ENCODE data around the gene DSE.

The DSE gene

GRCh38 chr6:116482780-116483179 is 112.0 kb downstream of the DSE start:
- Histone ChIP-seq H3K27me3 (ENCODE audit: control insufficient read depth in 2 of 2, insufficient read depth in 2 of 2, low read length in 2 of 2) (no peaks in the 10 kb centered on the region), H3K9ac (ENCODE audit: low read depth in 1 of 2, low read length in 2 of 2) (no peak overlapping the region), H3K36me3 (ENCODE audit: control insufficient read depth in 2 of 2, insufficient read depth in 2 of 2, low read length in 2 of 2) (no peaks in the 10 kb centered on the region), H3K27ac (ENCODE audit: low read depth in 2 of 2, low read length in 2 of 2) (no peak overlapping the region), H3K9me3 (ENCODE audit: control insufficient read depth in 2 of 2, low read length in 2 of 2) (no peaks in the 10 kb centered on the region), H3K4me1 (ENCODE audit: control insufficient read depth in 2 of 2, insufficient read depth in 2 of 2, low read length in 2 of 2) (no peaks in the 10 kb centered on the region), H3K4me3 (ENCODE audit: low read length in 2 of 2) (no peak overlapping the region)

GRCh38 chr6:116483616-116484015 is 112.9 kb downstream of the DSE start:
- H3K4me3 ChIP-seq (ENCODE audit: low read length in 2 of 2): no peak overlapping the region
- no peaks in the 10 kb centered on the region for H3K4me1 ChIP-seq (ENCODE audit: control insufficient read depth in 2 of 2, insufficient read depth in 2 of 2, low read length in 2 of 2)
- H3K9me3 ChIP-seq (ENCODE audit: control insufficient read depth in 2 of 2, low read length in 2 of 2): no peaks in the 10 kb centered on the region
- H3K36me3 ChIP-seq (ENCODE audit: control insufficient read depth in 2 of 2, insufficient read depth in 2 of 2, low read length in 2 of 2): no peaks in the 10 kb centered on the region
- H3K27ac ChIP-seq (ENCODE audit: low read depth in 2 of 2, low read length in 2 of 2): no peak overlapping the region
- H3K27me3 ChIP-seq (ENCODE audit: control insufficient read depth in 2 of 2, insufficient read depth in 2 of 2, low read length in 2 of 2): no peaks in the 10 kb centered on the region
- H3K9ac ChIP-seq (ENCODE audit: low read depth in 1 of 2, low read length in 2 of 2): no peak overlapping the region

GRCh38 chr6:116485559-116486184 is 114.9 kb downstream of the DSE start:
- H3K9me3 ChIP-seq (ENCODE audit: control insufficient read depth in 2 of 2, low read length in 2 of 2): no peaks in the 10 kb centered on the region
- no peak overlapping the region for H3K27ac ChIP-seq (ENCODE audit: low read depth in 2 of 2, low read length in 2 of 2)
- no peaks in the 10 kb centered on the region for H3K27me3 ChIP-seq (ENCODE audit: control insufficient read depth in 2 of 2, insufficient read depth in 2 of 2, low read length in 2 of 2)
- H3K4me1 ChIP-seq (ENCODE audit: control insufficient read depth in 2 of 2, insufficient read depth in 2 of 2, low read length in 2 of 2): no peaks in the 10 kb centered on the region
- no peak overlapping the region for H3K9ac ChIP-seq (ENCODE audit: low read depth in 1 of 2, low read length in 2 of 2)
- no peaks in the 10 kb centered on the region for H3K36me3 ChIP-seq (ENCODE audit: control insufficient read depth in 2 of 2, insufficient read depth in 2 of 2, low read length in 2 of 2)
- H3K4me3 ChIP-seq (ENCODE audit: low read length in 2 of 2): no peak overlapping the region

GRCh38 chr6:116491610-116492330 is 121.0 kb downstream of the DSE start:
- no peak overlapping the region for H3K9ac ChIP-seq (ENCODE audit: low read depth in 1 of 2, low read length in 2 of 2)
- no peaks in the 10 kb centered on the region for H3K4me1 ChIP-seq (ENCODE audit: control insufficient read depth in 2 of 2, insufficient read depth in 2 of 2, low read length in 2 of 2)
- H3K36me3 ChIP-seq (ENCODE audit: control insufficient read depth in 2 of 2, insufficient read depth in 2 of 2, low read length in 2 of 2): no peaks in the 10 kb centered on the region
- no peaks in the 10 kb centered on the region for H3K9me3 ChIP-seq (ENCODE audit: control insufficient read depth in 2 of 2, low read length in 2 of 2)
- H3K4me3 ChIP-seq (ENCODE audit: low read length in 2 of 2): no peak overlapping the region
- H3K27me3 ChIP-seq (ENCODE audit: control insufficient read depth in 2 of 2, insufficient read depth in 2 of 2, low read length in 2 of 2): no peaks in the 10 kb centered on the region
- H3K27ac ChIP-seq (ENCODE audit: low read depth in 2 of 2, low read length in 2 of 2): no peak overlapping the region

GRCh38 chr6:116492331-116493067 is 121.8 kb downstream of the DSE start:
- Histone ChIP-seq H3K4me1 (ENCODE audit: control insufficient read depth in 2 of 2, insufficient read depth in 2 of 2, low read length in 2 of 2) (no peaks in the 10 kb centered on the region), H3K9ac (ENCODE audit: low read depth in 1 of 2, low read length in 2 of 2) (no peak overlapping the region), H3K27ac (ENCODE audit: low read depth in 2 of 2, low read length in 2 of 2) (no peak overlapping the region), H3K36me3 (ENCODE audit: control insufficient read depth in 2 of 2, insufficient read depth in 2 of 2, low read length in 2 of 2) (no peaks in the 10 kb centered on the region), H3K4me3 (ENCODE audit: low read length in 2 of 2) (no peak overlapping the region), H3K9me3 (ENCODE audit: control insufficient read depth in 2 of 2, low read length in 2 of 2) (no peaks in the 10 kb centered on the region), H3K27me3 (ENCODE audit: control insufficient read depth in 2 of 2, insufficient read depth in 2 of 2, low read length in 2 of 2) (no peaks in the 10 kb centered on the region)
